HepG2 (cell line): ENCODE measurements around the gene TMUB1. TPM values are rescaled to one million over a fixed set of nuclear protein-coding genes. Genes with fewer than 3 reads are reported as not detected.

Source experiments
- ATF4 ChIP-seq, 2 experiments: fragments of 450-650 bp in 1 of 2; sonication (generic) in 1 of 2; formaldehyde crosslinking; IDR thresholded peaks; 2 replicates each; pipeline versions ENCODE4 v1.5.0 to v1.8.0; 2020 to 2022; ENCODE audit warnings: mild to moderate bottlenecking in 1 of 2, missing genetic modification reagents in 1 of 2
- CENPX ChIP-seq: sonication (generic); formaldehyde crosslinking; IDR thresholded peaks from 2 replicates; pipeline ENCODE4 v1.9.0; 2021; ENCODE audit warnings: mild to moderate bottlenecking, missing genetic modification reagents, moderate library complexity
- GFI1 ChIP-seq: sonication (generic); formaldehyde crosslinking; IDR thresholded peaks from 2 replicates; pipeline ENCODE4 v1.5.0; 2020; ENCODE audit warnings: missing genetic modification reagents, mild to moderate bottlenecking, borderline replicate concordance
- HNF1B ChIP-seq: sonication (generic); formaldehyde crosslinking; IDR thresholded peaks from 2 replicates; pipeline ENCODE4 v1.5.1; 2020; ENCODE audit warnings: mild to moderate bottlenecking, moderate library complexity, missing genetic modification reagents
- HOXA3 ChIP-seq: sonication (generic); formaldehyde crosslinking; IDR thresholded peaks from 2 replicates; pipeline ENCODE4 v1.5.0; 2020; ENCODE audit warnings: missing genetic modification reagents
- REST ChIP-seq, 2 experiments: IDR thresholded peaks; 2 replicates each; pipeline ENCODE4 v1.6.1; 2011 to 2012; ENCODE audit warnings: low read length in 2 of 2, borderline replicate concordance in 1 of 2, low read depth in 1 of 2, mild to moderate bottlenecking in 1 of 2, moderate library complexity in 1 of 2
- WIZ ChIP-seq: sonication (generic); formaldehyde crosslinking; IDR thresholded peaks from 2 replicates; pipeline ENCODE4 v1.5.1; 2020; ENCODE audit warnings: mild to moderate bottlenecking, missing genetic modification reagents
- polyA plus RNA-seq, 8 experiments: library from polyadenylated mRNA; depleted of rRNA in 3 of 8; stranded (reverse) in 7 of 8; unstranded in 1 of 8; fragments of >200 nt; fragmentation: Illumina TruSeq in 4 of 8; extraction: Trizol in 4 of 8; gene quantifications; 2 replicates each; pipeline versions ENCODE4 v1.2.1 to v1.2.3, GENCODE V29; 2011 to 2016; ENCODE audit warnings: low read depth in 4 of 8, missing spikeins in 1 of 8, mixed read lengths in 1 of 8; ENCODE audit not compliant: insufficient read depth in 1 of 8
- total RNA-seq, 5 experiments: library from RNA; depleted of rRNA; stranded (reverse); fragments of >200 nt; fragmentation: Illumina TruSeq; extraction: Trizol; gene quantifications; 2 replicates each; pipeline ENCODE4 v1.2.3, GENCODE V29; 2016; ENCODE audit warnings: low read depth in 1 of 5
- TF ChIP-seq, protein P1 (sequence below): sonication (generic); formaldehyde crosslinking; IDR thresholded peaks from 2 replicates; pipeline ENCODE4 v1.5.0; 2020; ENCODE audit warnings: mild to moderate bottlenecking, missing genetic modification reagents, borderline replicate concordance
- TF ChIP-seq, protein P2 (sequence below): sonication (generic); formaldehyde crosslinking; IDR thresholded peaks from 2 replicates; pipeline ENCODE4 v1.5.0; 2020; ENCODE audit warnings: missing genetic modification reagents, mild to moderate bottlenecking, borderline replicate concordance

TMUB1 gene
- total and polyA plus RNA-seq, 2 of the 13 experiments (the other 11 are each of a cell fraction or from before 2014, with no cell fraction given): 44.8 to 51.6 TPM

DNA sequence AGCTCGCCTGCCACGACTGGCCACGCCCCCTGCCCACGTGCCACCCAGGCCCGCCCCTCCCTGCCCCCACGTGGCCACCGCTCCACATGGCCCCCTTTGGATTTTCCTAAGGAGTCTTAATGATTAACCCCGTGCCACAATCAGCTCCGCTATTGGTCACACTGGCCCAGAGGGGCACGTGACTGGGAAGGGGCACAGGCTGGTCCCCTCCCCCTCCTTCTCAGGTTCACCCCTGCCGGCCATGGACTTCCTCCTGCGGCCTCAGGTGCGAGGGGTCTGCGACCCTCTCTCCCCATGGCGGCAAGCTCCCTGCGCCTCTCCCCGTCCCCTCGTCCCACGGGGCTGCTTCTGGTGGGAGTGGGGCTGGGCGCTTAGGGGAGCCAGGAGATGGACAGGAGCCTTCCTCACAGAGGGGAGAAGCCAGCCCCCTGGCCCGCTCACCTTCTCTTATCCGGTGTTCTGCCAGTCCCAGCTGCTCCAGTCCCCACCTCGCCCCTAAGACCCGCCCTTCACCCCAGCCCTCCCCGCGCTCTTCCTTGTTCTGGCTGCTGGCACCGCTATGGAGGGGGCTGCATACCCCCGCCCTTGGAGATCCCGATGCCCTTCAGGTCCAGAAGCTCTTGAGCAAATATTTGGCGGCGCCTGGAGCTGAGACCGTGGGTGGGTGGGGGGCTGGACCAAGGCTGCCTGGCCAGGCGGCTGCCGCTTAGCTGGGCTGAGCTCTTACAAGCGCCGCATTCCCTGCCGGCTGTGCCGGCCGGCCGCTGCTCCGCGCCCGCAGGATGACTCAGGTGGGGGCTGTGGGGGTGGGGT is 20.7 kb downstream of the TMUB1 start (continued):
- TF ChIP-seq, protein P1, sequence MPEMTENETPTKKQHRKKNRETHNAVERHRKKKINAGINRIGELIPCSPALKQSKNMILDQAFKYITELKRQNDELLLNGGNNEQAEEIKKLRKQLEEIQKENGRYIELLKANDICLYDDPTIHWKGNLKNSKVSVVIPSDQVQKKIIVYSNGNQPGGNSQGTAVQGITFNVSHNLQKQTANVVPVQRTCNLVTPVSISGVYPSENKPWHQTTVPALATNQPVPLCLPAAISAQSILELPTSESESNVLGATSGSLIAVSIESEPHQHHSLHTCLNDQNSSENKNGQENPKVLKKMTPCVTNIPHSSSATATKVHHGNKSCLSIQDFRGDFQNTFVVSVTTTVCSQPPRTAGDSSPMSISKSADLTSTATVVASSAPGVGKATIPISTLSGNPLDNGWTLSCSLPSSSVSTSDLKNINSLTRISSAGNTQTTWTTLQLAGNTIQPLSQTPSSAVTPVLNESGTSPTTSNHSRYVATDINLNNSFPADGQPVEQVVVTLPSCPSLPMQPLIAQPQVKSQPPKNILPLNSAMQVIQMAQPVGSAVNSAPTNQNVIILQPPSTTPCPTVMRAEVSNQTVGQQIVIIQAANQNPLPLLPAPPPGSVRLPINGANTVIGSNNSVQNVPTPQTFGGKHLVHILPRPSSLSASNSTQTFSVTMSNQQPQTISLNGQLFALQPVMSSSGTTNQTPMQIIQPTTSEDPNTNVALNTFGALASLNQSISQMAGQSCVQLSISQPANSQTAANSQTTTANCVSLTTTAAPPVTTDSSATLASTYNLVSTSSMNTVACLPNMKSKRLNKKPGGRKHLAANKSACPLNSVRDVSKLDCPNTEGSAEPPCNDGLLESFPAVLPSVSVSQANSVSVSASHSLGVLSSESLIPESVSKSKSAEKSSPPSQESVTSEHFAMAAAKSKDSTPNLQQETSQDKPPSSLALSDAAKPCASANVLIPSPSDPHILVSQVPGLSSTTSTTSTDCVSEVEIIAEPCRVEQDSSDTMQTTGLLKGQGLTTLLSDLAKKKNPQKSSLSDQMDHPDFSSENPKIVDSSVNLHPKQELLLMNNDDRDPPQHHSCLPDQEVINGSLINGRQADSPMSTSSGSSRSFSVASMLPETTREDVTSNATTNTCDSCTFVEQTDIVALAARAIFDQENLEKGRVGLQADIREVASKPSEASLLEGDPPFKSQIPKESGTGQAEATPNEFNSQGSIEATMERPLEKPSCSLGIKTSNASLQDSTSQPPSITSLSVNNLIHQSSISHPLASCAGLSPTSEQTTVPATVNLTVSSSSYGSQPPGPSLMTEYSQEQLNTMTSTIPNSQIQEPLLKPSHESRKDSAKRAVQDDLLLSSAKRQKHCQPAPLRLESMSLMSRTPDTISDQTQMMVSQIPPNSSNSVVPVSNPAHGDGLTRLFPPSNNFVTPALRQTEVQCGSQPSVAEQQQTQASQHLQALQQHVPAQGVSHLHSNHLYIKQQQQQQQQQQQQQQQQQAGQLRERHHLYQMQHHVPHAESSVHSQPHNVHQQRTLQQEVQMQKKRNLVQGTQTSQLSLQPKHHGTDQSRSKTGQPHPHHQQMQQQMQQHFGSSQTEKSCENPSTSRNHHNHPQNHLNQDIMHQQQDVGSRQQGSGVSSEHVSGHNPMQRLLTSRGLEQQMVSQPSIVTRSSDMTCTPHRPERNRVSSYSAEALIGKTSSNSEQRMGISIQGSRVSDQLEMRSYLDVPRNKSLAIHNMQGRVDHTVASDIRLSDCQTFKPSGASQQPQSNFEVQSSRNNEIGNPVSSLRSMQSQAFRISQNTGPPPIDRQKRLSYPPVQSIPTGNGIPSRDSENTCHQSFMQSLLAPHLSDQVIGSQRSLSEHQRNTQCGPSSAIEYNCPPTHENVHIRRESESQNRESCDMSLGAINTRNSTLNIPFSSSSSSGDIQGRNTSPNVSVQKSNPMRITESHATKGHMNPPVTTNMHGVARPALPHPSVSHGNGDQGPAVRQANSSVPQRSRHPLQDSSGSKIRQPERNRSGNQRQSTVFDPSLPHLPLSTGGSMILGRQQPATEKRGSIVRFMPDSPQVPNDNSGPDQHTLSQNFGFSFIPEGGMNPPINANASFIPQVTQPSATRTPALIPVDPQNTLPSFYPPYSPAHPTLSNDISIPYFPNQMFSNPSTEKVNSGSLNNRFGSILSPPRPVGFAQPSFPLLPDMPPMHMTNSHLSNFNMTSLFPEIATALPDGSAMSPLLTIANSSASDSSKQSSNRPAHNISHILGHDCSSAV (CRISPR knock-in tag): no peak
- TF ChIP-seq GFI1 (CRISPR knock-in tag) (no peak), WIZ (CRISPR knock-in tag) (no peak), CENPX (CRISPR knock-in tag) (no peak), REST (IDR thresholded peaks at IDR 0.05; ENCODE audit: borderline replicate concordance in 1 of 2, low read depth in 1 of 2, low read length in 2 of 2) (no peak), ATF4 (CRISPR knock-in tag; IDR thresholded peaks at IDR 0.05) (no peak), HNF1B (CRISPR knock-in tag) (peak; percentile 97), HOXA3 (CRISPR knock-in tag) (peak; percentile 42; the same call in 1 of the 2 replicates)
- TF ChIP-seq, protein P2, sequence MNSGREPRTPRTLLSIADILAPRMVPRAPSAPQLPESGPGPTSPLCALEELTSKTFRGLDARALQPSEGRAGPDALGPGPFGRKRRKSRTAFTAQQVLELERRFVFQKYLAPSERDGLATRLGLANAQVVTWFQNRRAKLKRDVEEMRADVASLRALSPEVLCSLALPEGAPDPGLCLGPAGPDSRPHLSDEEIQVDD (CRISPR knock-in tag): no peak
